Measurements from ENCODE around the gene SEC14L2.

Gene SEC14L2

DNA sequence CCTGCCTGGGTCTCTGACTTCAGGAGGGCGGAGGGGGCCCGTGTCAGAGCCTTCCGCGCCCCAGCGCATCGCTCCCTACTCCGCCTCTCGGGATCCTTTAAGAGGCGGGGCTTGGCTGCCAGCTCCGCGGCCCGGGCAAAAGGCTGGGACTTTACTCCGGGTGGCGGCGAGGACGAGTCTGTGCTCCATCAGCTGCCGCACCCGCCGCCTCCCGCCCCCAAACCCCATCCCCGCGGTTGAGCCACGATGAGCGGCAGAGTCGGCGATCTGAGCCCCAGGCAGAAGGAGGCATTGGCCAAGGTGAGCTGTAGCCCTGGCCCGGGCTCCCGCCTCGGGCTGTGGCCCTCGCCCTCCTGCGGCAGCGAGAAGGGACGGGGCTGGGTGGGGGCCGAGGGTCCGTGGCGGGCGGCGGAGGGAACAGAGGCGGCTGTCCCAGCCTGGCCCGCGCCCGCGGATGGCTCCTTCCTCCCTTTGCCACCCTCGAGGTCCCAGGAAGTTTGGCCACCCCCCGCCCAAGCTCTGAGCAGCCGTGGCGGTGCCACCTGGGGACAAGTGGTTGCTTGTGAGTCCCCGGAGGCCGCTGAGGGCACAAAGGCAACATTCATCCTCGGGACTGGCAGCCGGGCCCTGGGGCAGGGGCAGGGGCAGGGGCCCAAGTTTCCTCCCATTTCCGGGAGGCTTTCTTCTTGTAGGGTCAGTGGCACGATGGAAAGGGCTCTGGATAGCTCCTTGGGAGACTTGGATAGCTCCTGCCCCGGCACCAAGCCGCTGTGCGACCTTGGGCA, at the start of gene SEC14L2:
SEC14L2 (plus strand) TSS at position 148 of the 785 bp plus-strand sequence; CDS start at position 247, 99 bp downstream.
- H3K4me3 ChIP-seq (ENCODE audit: control insufficient read depth, low read depth, low read length): peak within 1 kb of the TSS; percentile 78
- TF ChIP-seq, protein P1, sequence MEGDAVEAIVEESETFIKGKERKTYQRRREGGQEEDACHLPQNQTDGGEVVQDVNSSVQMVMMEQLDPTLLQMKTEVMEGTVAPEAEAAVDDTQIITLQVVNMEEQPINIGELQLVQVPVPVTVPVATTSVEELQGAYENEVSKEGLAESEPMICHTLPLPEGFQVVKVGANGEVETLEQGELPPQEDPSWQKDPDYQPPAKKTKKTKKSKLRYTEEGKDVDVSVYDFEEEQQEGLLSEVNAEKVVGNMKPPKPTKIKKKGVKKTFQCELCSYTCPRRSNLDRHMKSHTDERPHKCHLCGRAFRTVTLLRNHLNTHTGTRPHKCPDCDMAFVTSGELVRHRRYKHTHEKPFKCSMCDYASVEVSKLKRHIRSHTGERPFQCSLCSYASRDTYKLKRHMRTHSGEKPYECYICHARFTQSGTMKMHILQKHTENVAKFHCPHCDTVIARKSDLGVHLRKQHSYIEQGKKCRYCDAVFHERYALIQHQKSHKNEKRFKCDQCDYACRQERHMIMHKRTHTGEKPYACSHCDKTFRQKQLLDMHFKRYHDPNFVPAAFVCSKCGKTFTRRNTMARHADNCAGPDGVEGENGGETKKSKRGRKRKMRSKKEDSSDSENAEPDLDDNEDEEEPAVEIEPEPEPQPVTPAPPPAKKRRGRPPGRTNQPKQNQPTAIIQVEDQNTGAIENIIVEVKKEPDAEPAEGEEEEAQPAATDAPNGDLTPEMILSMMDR (conservative IDR thresholded peaks at IDR 0.05; ENCODE audit: control insufficient read depth, insufficient read depth, low read depth, low read length): no peak
- DNase-seq (ENCODE audit: low read depth): peak; percentile 48

- no peak overlapping the region for H3K4me3 ChIP-seq (ENCODE audit: control insufficient read depth, low read depth, low read length)
- TF ChIP-seq, protein P1 (conservative IDR thresholded peaks at IDR 0.05; ENCODE audit: control insufficient read depth, insufficient read depth, low read depth, low read length): no peak
- no peak for DNase-seq (ENCODE audit: low read depth)
These were observed 49.4 kb upstream of the SEC14L2 start for GRCh38 chr22:30347255-30347892.

DNA sequence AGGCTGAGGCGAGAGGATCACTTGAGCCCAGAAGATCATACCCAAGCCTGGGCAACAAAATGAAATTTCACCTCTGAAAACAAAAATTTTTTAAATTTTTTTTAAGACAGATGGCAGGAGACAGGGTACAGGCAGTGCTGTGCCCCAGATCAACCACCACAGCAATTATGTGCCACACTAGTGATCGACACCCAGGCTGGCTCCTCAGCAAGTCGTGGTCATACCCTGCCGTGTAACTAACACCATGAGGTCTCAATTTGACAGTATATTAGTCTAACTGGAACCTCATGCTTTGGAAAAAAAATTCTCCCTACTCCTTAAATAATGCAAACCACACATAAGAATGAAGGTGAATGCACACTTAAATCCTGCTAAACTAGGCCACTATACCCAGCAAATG, 48.4 kb upstream of the SEC14L2 start:
- DNase-seq (ENCODE audit: low read depth): no peak
- TF ChIP-seq, protein P1 (conservative IDR thresholded peaks at IDR 0.05; ENCODE audit: control insufficient read depth, insufficient read depth, low read depth, low read length): no peak
- no peak overlapping the region for H3K4me3 ChIP-seq (ENCODE audit: control insufficient read depth, low read depth, low read length)

- H3K4me3 ChIP-seq (ENCODE audit: control insufficient read depth, low read depth, low read length): no peak overlapping the region
- DNase-seq (ENCODE audit: low read depth): peak; percentile 33
- TF ChIP-seq, protein P1 (conservative IDR thresholded peaks at IDR 0.05; ENCODE audit: control insufficient read depth, insufficient read depth, low read depth, low read length): no peak
These were observed 48.0 kb upstream of the SEC14L2 start for GRCh38 chr22:30348809-30349208.

DNA sequence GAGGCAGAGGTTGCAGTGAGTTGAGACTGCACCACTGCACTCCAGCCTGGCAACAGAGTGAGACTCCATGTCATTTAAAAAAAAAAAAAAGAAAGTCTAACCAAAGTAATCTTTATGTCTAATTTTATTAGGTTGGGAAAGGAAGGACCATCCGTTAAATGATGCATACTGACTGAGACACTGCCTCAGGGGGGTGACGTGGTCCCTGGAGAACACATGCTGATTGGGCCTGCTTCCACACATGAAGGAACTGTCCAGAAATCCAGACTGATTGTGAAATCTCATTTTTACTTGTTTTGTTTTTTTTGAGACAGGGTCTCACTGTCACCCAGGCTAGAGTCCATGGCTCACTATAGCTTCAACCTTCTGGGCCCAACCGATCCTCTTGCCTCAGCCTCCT, 45.6 kb upstream of the SEC14L2 start:
- TF ChIP-seq, protein P1 (conservative IDR thresholded peaks at IDR 0.05; ENCODE audit: control insufficient read depth, insufficient read depth, low read depth, low read length): no peak
- DNase-seq (ENCODE audit: low read depth): peak; percentile 64
- no peak overlapping the region for H3K4me3 ChIP-seq (ENCODE audit: control insufficient read depth, low read depth, low read length)

DNA sequence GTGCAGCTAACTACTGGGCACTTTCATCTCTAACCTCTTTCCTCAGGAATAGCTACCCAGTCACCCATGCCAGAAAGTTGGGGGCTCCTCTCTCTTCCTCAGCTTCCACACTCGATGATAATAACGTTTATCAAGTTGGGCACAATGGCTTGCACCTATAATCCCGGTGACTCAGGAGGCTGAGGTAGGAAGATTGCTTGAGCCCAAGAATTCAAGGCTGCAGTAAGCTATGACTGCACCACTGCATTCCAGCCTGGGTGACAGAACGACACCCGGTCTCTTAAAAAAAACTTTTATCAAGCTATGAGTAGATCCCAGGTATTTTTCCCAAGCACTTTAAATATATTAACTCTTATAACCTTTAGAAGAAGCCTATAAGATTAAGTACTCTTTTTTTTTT, 42.2 kb upstream of the SEC14L2 start:
- DNase-seq (ENCODE audit: low read depth): no peak
- no peak overlapping the region for H3K4me3 ChIP-seq (ENCODE audit: control insufficient read depth, low read depth, low read length)
- TF ChIP-seq, protein P1 (conservative IDR thresholded peaks at IDR 0.05; ENCODE audit: control insufficient read depth, insufficient read depth, low read depth, low read length): no peak

Data from fibroblast of mammary gland (primary cell).